H1 (cell line): Measurements from ENCODE around the gene ACYP2. TPM values are rescaled to one million over a fixed set of nuclear protein-coding genes. Genes with fewer than 3 reads are reported as not detected.

Experiments
- CTCF ChIA-PET: fragments of 300-600 bp; sonication (Branson Sonifier 250); formaldehyde crosslinking; loops from one replicate; lab custom pipeline; 2021; ENCODE audit not compliant: partially characterized antibody; lab: Charles Lee
- POLR2A ChIA-PET: fragments of 300-600 bp; sonication (Branson Sonifier 250); formaldehyde crosslinking; loops from one replicate; lab custom pipeline; 2021; ENCODE audit warnings: inconsistent platforms; ENCODE audit not compliant: partially characterized antibody; lab: Charles Lee
- DNase-seq, 2 experiments: peaks; one replicate each; pipeline versions ENCODE4 v3.0.0 to v3.0.0-alpha.2; 2010 to 2022; ENCODE audit warnings: low spot score in 2 of 2, low read depth in 1 of 2, mixed read lengths in 1 of 2
- FAIRE-seq: peaks from 2 replicates; lab custom pipeline; 2011; peaks lifted over from hg19 to GRCh38; lab: Jason Lieb, UNC
- H2AFZ ChIP-seq: 2 replicates; pipeline ENCODE4 v1.8.1; 2012; ENCODE audit warnings: low read length, inconsistent platforms
- H2AK5ac ChIP-seq: 2 replicates; pipeline ENCODE4 v1.6.1; 2013; ENCODE audit warnings: low read depth, low read length
- H2BK120ac ChIP-seq: replicated peaks from 2 replicates; pipeline ENCODE3; 2013; ENCODE audit warnings: low read depth, low read length, inconsistent platforms
- H2BK12ac ChIP-seq: 2 replicates; pipeline ENCODE4 v1.6.1; 2013; ENCODE audit warnings: low read depth, low read length
- H2BK15ac ChIP-seq: 2 replicates; pipeline ENCODE4 v1.6.1; 2013; ENCODE audit warnings: low read length
- H2BK20ac ChIP-seq: 2 replicates; pipeline ENCODE4 v1.6.1; 2013; ENCODE audit warnings: low read length
- H2BK5ac ChIP-seq: 2 replicates; pipeline ENCODE4 v1.6.1; 2013; ENCODE audit warnings: low read depth, low read length
- H3K14ac ChIP-seq: 2 replicates; pipeline ENCODE4 v1.6.1; 2013; ENCODE audit warnings: inconsistent platforms; ENCODE audit not compliant: insufficient read length
- H3K18ac ChIP-seq: 2 replicates; pipeline ENCODE4 v1.6.1; 2013; ENCODE audit warnings: low read length; ENCODE audit errors: extremely low read depth
- H3K23ac ChIP-seq: 2 replicates; pipeline ENCODE4 v1.6.1; 2013; ENCODE audit warnings: inconsistent platforms; ENCODE audit not compliant: insufficient read length
- H3K23me2 ChIP-seq: 2 replicates; pipeline ENCODE4 v1.6.1; 2013; ENCODE audit warnings: low read depth, low read length
- H3K27ac ChIP-seq: 2 replicates; pipeline ENCODE4 v1.6.1; 2011; ENCODE audit warnings: low read depth, low read length, inconsistent platforms
- H3K27me3 ChIP-seq, 4 experiments: replicated peaks in 1 of 4; 1 replicate in 1 of 4; 2 replicates in 3 of 4; pipeline versions ENCODE4 v1.6.1 to v1.8.1; 2011 to 2013; ENCODE audit warnings: low read length in 3 of 4, mild to moderate bottlenecking in 3 of 4, inconsistent platforms in 2 of 4, mixed read lengths in 2 of 4, moderate library complexity in 1 of 4; ENCODE audit not compliant: control insufficient read depth in 3 of 4, insufficient read depth in 3 of 4; ENCODE audit errors: extremely low read depth in 1 of 4
- H3K36me3 ChIP-seq, 4 experiments: 2 replicates each; pipeline versions ENCODE4 v1.6.1 to v1.8.1; 2011 to 2013; ENCODE audit warnings: mild to moderate bottlenecking in 4 of 4, low read length in 3 of 4, moderate library complexity in 2 of 4, control low read depth in 1 of 4, inconsistent platforms in 1 of 4; ENCODE audit not compliant: insufficient read depth in 4 of 4, control insufficient read depth in 2 of 4
- H3K4ac ChIP-seq: replicated peaks from 2 replicates; pipeline ENCODE3; 2013; ENCODE audit warnings: low read length, low read depth, mixed read lengths, inconsistent platforms; ENCODE audit not compliant: insufficient read length
- H3K4me1 ChIP-seq, 4 experiments: replicated peaks in 1 of 4; 1 replicate in 1 of 4; 2 replicates in 3 of 4; pipeline versions ENCODE4 v1.6.1 to v1.8.1; 2011 to 2013; ENCODE audit warnings: low read length in 3 of 4, inconsistent platforms in 2 of 4, mixed read lengths in 1 of 4; ENCODE audit not compliant: insufficient read depth in 4 of 4, control insufficient read depth in 3 of 4
- H3K4me2 ChIP-seq, 2 experiments: 2 replicates each; pipeline versions ENCODE4 v1.6.1 to v1.8.1; 2011 to 2013; ENCODE audit warnings: low read depth in 2 of 2, low read length in 2 of 2, control low read depth in 1 of 2, inconsistent platforms in 1 of 2, mild to moderate bottlenecking in 1 of 2; ENCODE audit not compliant: insufficient read depth in 1 of 2
- H3K4me3 ChIP-seq, 4 experiments: fragments of 200-600, 300-600 bp in 1 of 4; sonication (generic), shearing (Covaris generic), sonication (Bioruptor Twin) in 1 of 4; 2 replicates each; pipeline versions ENCODE4 v1.5.1 to v1.8.1; 2011 to 2016; ENCODE audit warnings: low read length in 4 of 4, low read depth in 3 of 4, control low read depth in 2 of 4, inconsistent platforms in 2 of 4, mild to moderate bottlenecking in 2 of 4, mixed read lengths in 1 of 4, moderate library complexity in 1 of 4; ENCODE audit not compliant: insufficient read depth in 2 of 4; ENCODE audit errors: extremely low read depth in 1 of 4
- H3K56ac ChIP-seq: replicated peaks from 2 replicates; pipeline ENCODE3; 2013; ENCODE audit warnings: low read depth, mild to moderate bottlenecking, mixed read lengths, low read length, inconsistent platforms; ENCODE audit not compliant: insufficient read length
- H3K79me1 ChIP-seq: 2 replicates; pipeline ENCODE4 v1.6.1; 2013; ENCODE audit warnings: low read depth, low read length, control low read depth
- H3K79me2 ChIP-seq, 2 experiments: 2 replicates each; pipeline versions ENCODE4 v1.6.1 to v1.8.1; 2012 to 2013; ENCODE audit warnings: low read length in 2 of 2, mild to moderate bottlenecking in 2 of 2, inconsistent platforms in 1 of 2; ENCODE audit not compliant: insufficient read depth in 2 of 2, control insufficient read depth in 1 of 2
- H3K9ac ChIP-seq, 4 experiments: replicated peaks in 1 of 4; 1 replicate in 1 of 4; 2 replicates in 3 of 4; pipeline versions ENCODE4 v1.6.1 to v1.8.1; 2011 to 2013; ENCODE audit warnings: low read depth in 3 of 4, low read length in 3 of 4, control low read depth in 2 of 4, mild to moderate bottlenecking in 2 of 4, moderate library complexity in 2 of 4, inconsistent platforms in 1 of 4; ENCODE audit errors: extremely low read depth in 1 of 4
- H3K9me3 ChIP-seq, 2 experiments: 2 replicates each; pipeline versions ENCODE4 v1.6.1 to v1.8.1; 2012 to 2013; ENCODE audit warnings: mild to moderate bottlenecking in 2 of 2, moderate library complexity in 2 of 2, control low read depth in 1 of 2, inconsistent platforms in 1 of 2, low read depth in 1 of 2, low read length in 1 of 2, mixed read lengths in 1 of 2; ENCODE audit not compliant: insufficient read depth in 2 of 2
- H4K20me1 ChIP-seq, 2 experiments: replicated peaks in 1 of 2; 2 replicates each; pipeline versions ENCODE3 to v1.8.1; 2011 to 2013; ENCODE audit warnings: inconsistent platforms in 2 of 2, low read length in 2 of 2, mild to moderate bottlenecking in 1 of 2; ENCODE audit not compliant: insufficient read depth in 2 of 2, control insufficient read depth in 1 of 2
- H4K5ac ChIP-seq: 2 replicates; pipeline ENCODE4 v1.6.1; 2013; ENCODE audit warnings: low read length, low read depth, mixed read lengths, inconsistent platforms; ENCODE audit not compliant: insufficient read length
- H4K8ac ChIP-seq: 2 replicates; pipeline ENCODE4 v1.8.0; 2013; ENCODE audit warnings: mild to moderate bottlenecking, moderate library complexity, low read length, inconsistent platforms; ENCODE audit not compliant: insufficient read depth; ENCODE audit errors: extremely low read depth
- H4K91ac ChIP-seq: replicated peaks from 2 replicates; pipeline ENCODE3; 2013; ENCODE audit warnings: low read length, mixed read lengths, inconsistent platforms; ENCODE audit not compliant: insufficient read length
- CBX8 ChIP-seq: fragments of 300-800, 300-1000 bp; sonication (generic); IDR thresholded peaks from 2 replicates; pipeline ENCODE4 v1.7.1; 2016; ENCODE audit warnings: low read depth, low read length, borderline replicate concordance
- CHD2 ChIP-seq: IDR thresholded peaks from 2 replicates; pipeline ENCODE4 v1.6.1; 2012; ENCODE audit warnings: low read length, improper control_type of control experiment
- CREB1 ChIP-seq: IDR thresholded peaks from 2 replicates; pipeline ENCODE4 v1.6.1; 2012; ENCODE audit warnings: inconsistent platforms
- CTCF ChIP-seq, 3 experiments: IDR thresholded peaks; 1 replicate in 2 of 3; 2 replicates in 1 of 3; pipeline versions ENCODE4 v1.5.1 to v1.6.1; 2011; ENCODE audit warnings: low read length in 3 of 3, mild to moderate bottlenecking in 3 of 3, inconsistent platforms in 2 of 3, low read depth in 1 of 3, moderate library complexity in 1 of 3; ENCODE audit not compliant: insufficient read depth in 1 of 3; ENCODE audit errors: control extremely low read depth in 1 of 3
- GABPA ChIP-seq: IDR thresholded peaks from 2 replicates; pipeline ENCODE4 v1.6.1; 2011; ENCODE audit warnings: mild to moderate bottlenecking, low read length, moderate library complexity, borderline replicate concordance; ENCODE audit not compliant: insufficient read depth
- KDM4A ChIP-seq: IDR thresholded peaks from one replicate; pipeline ENCODE4 v1.7.1; 2012; ENCODE audit warnings: low read depth, mild to moderate bottlenecking, moderate library complexity, low read length, inconsistent platforms; ENCODE audit not compliant: severe bottlenecking
- NRF1 ChIP-seq: IDR thresholded peaks from 2 replicates; pipeline ENCODE4 v1.6.1; 2011; ENCODE audit warnings: mild to moderate bottlenecking, low read depth, low read length, improper control_type of control experiment
- RAD21 ChIP-seq, 2 experiments: IDR thresholded peaks in 1 of 2; conservative IDR thresholded peaks in 1 of 2; 2 replicates each; pipeline ENCODE4 v1.6.1; 2011; ENCODE audit warnings: low read depth in 2 of 2, low read length in 2 of 2, improper control_type of control experiment in 1 of 2, inconsistent platforms in 1 of 2, mild to moderate bottlenecking in 1 of 2, moderate library complexity in 1 of 2
- RBBP5 ChIP-seq: IDR thresholded peaks from 2 replicates; pipeline ENCODE4 v1.7.1; 2012; ENCODE audit warnings: low read depth, mild to moderate bottlenecking, inconsistent platforms, low read length, moderate library complexity, borderline replicate concordance
- RNF2 ChIP-seq: fragments of 200-900, 300-1000 bp; sonication (generic); IDR thresholded peaks from 2 replicates; pipeline ENCODE4 v1.7.1; 2016; ENCODE audit warnings: borderline replicate concordance, low read depth, mild to moderate bottlenecking, antibody characterized with exemption, low read length; ENCODE audit not compliant: poor library complexity, severe bottlenecking; ENCODE audit errors: missing control alignments
- SP1 ChIP-seq: IDR thresholded peaks from 2 replicates; pipeline ENCODE4 v1.6.1; 2011; ENCODE audit warnings: low read depth, low read length
- SP4 ChIP-seq: IDR thresholded peaks from 2 replicates; pipeline ENCODE4 v1.6.1; 2012; ENCODE audit warnings: low read length, inconsistent platforms
- ZNF274 ChIP-seq: IDR thresholded peaks from 2 replicates; pipeline ENCODE4 v1.7.0; 2012; ENCODE audit warnings: low read length, borderline replicate concordance; ENCODE audit errors: extremely low read depth
- polyA plus RNA-seq, 7 experiments: library from polyadenylated mRNA; depleted of rRNA in 3 of 7; stranded (reverse) in 5 of 7; unstranded in 2 of 7; fragments of >200 nt in 5 of 7; fragments of 200-250 nt in 2 of 7; gene quantifications; 1 replicate in 5 of 7; 2 replicates in 1 of 7; 4 replicates in 1 of 7; pipeline versions ENCODE4 v1.2.1 to v1.2.3, GENCODE V29; 2011 to 2013; ENCODE audit warnings: missing spikeins in 2 of 7, mixed read lengths in 2 of 7
- total RNA-seq: library from RNA; stranded (reverse); fragmentation: NEBNext Ultra II Directional; extraction: Animal tissue kit (Norgen Biotek cat#: 25700); gene quantifications from 2 replicates; pipeline ENCODE4 v1.2.1, GENCODE V29; 2021

Gene ACYP2
- total and polyA plus RNA-seq, 2 of the 8 experiments (the other 6 are each of a cell fraction or from before 2014, with no cell fraction given): 3.4 to 4.4 TPM

GRCh38 chr2:54303631-54304030 lies 188.2 kb downstream of the ACYP2 start:
- Histone ChIP-seq H3K9me3 (no peaks in the 10 kb centered on the region), H3K9ac (no peak overlapping the region), H3K4me3 (no peak overlapping the region), H3K27ac (no peak overlapping the region), H3K36me3 (no peaks in the 10 kb centered on the region), H2AK5ac (no peak overlapping the region), H3K4me2 (no peak overlapping the region), H4K91ac (no peak overlapping the region), H2AFZ (no peak overlapping the region), H3K56ac (no peak overlapping the region), H3K23ac (no peak overlapping the region), H3K4ac (no peak overlapping the region), H2BK5ac (no peak overlapping the region), H3K18ac (no peak overlapping the region), H3K4me1 (no peaks in the 10 kb centered on the region), H2BK12ac (no peak overlapping the region), H3K79me1 (no peaks in the 10 kb centered on the region), H2BK20ac (no peak overlapping the region), H3K14ac (no peak overlapping the region), H3K79me2 (no peaks in the 10 kb centered on the region), H4K20me1 (no peaks in the 10 kb centered on the region), H4K5ac (no peak overlapping the region), H2BK15ac (no peak overlapping the region), H2BK120ac (no peak overlapping the region), H3K23me2 (no peaks in the 10 kb centered on the region), H3K27me3 (no peaks in the 10 kb centered on the region), H4K8ac (no peak overlapping the region)
- no peak for FAIRE-seq
- POLR2A ChIA-PET: no interaction called here
- CTCF ChIA-PET: interaction anchor here (1.1 kb wide), 1 partner anchor 49 kb away, joined by 4 read pairs; no protein-coding TSS in a partner anchor
- TF ChIP-seq ZNF274 (no peak), CTCF (IDR thresholded peaks at IDR 0.05; ENCODE audit: control extremely low read depth in 1 of 3, insufficient read depth in 1 of 3, low read depth in 1 of 3, low read length in 3 of 3) (no peak), GABPA (no peak), CBX8 (no peak), KDM4A (no peak), SP1 (no peak), CREB1 (no peak), RBBP5 (no peak), NRF1 (no peak), RAD21 (IDR thresholded peaks at IDR 0.05 in 1 of 2, conservative IDR thresholded peaks at IDR 0.05 in 1 of 2; ENCODE audit: low read depth in 2 of 2, low read length in 2 of 2) (no peak), CHD2 (no peak), SP4 (no peak), RNF2 (no peak)
- no peak for DNase-seq
